Osteocyte (in vitro differentiated cells): ENCODE results near the gene ZFHX3. TPM values are rescaled to one million over a fixed set of nuclear protein-coding genes. Genes with fewer than 3 reads are reported as not detected.

ENCODE experiments used
- DNase-seq: peaks from one replicate; pipeline ENCODE4 v3.0.0; 2021; ENCODE audit warnings: mixed read lengths; ENCODE audit not compliant: unreplicated experiment; ENCODE audit errors: extremely low spot score
- H3K27ac Mint-ChIP-seq: one replicate; pipeline ENCODE4 v1.8.0; 2021; ENCODE audit warnings: mild to moderate bottlenecking, mixed read lengths; ENCODE audit not compliant: unreplicated experiment
- H3K27me3 Mint-ChIP-seq: one replicate; pipeline ENCODE4 v1.8.0; 2021; ENCODE audit warnings: mixed read lengths; ENCODE audit not compliant: unreplicated experiment
- H3K36me3 Mint-ChIP-seq: one replicate; pipeline ENCODE4 v1.8.0; 2021; ENCODE audit warnings: mixed read lengths; ENCODE audit not compliant: unreplicated experiment
- H3K4me1 Mint-ChIP-seq: one replicate; pipeline ENCODE4 v1.8.0; 2021; ENCODE audit warnings: mixed read lengths; ENCODE audit not compliant: unreplicated experiment
- H3K4me3 Mint-ChIP-seq: one replicate; pipeline ENCODE4 v1.8.0; 2021; ENCODE audit warnings: mild to moderate bottlenecking, moderate library complexity, mixed read lengths; ENCODE audit not compliant: unreplicated experiment
- H3K9me3 Mint-ChIP-seq: one replicate; pipeline ENCODE4 v1.8.0; 2021; ENCODE audit warnings: mixed read lengths; ENCODE audit not compliant: unreplicated experiment
- CTCF ChIP-seq: fragments of 200-600 bp; sonication (generic); IDR thresholded peaks from 2 replicates; pipeline ENCODE4 v1.5.0; 2021; ENCODE audit warnings: antibody characterized with exemption, mild to moderate bottlenecking, moderate library complexity
- total RNA-seq: library from RNA; stranded (reverse); gene quantifications from 2 replicates; pipeline ENCODE4 v1.2.1, GENCODE V29; 2021

ZFHX3 gene
- total RNA-seq, 1 donor from 2014 or later: 89.1 TPM

- TF ChIP-seq CTCF: no peak
- no peak overlapping the region for H3K27ac Mint-ChIP-seq
These were observed 137.5 kb downstream of the ZFHX3 start for GRCh38 chr16:72910381-72910780.

GRCh38 chr16:72909196-72909595, 138.7 kb downstream of the ZFHX3 start:
- TF ChIP-seq CTCF: no peak
- H3K27ac Mint-ChIP-seq: no peak overlapping the region
- no peaks in the 10 kb centered on the region for H3K9me3 Mint-ChIP-seq
- DNase-seq: no peak
- no peaks in the 10 kb centered on the region for H3K27me3 Mint-ChIP-seq
- H3K4me3 Mint-ChIP-seq: no peak overlapping the region
- H3K4me1 Mint-ChIP-seq: peaks cover 46% of the 10 kb centered on the region
- H3K36me3 Mint-ChIP-seq: peaks cover 5% of the 10 kb centered on the region

More at GRCh38 chr16:72910381-72910780, 137.5 kb downstream of the ZFHX3 start:
- Mint-ChIP-seq H3K4me1 (peaks cover 56% of the 10 kb centered on the region), H3K4me3 (no peak overlapping the region), H3K27me3 (no peaks in the 10 kb centered on the region), H3K9me3 (no peaks in the 10 kb centered on the region), H3K36me3 (peaks cover 5% of the 10 kb centered on the region)
- no peak for DNase-seq

- Mint-ChIP-seq H3K4me3 (no peak overlapping the region), H3K36me3 (peaks cover 5% of the 10 kb centered on the region), H3K27ac (no peak overlapping the region), H3K9me3 (no peaks in the 10 kb centered on the region), H3K27me3 (no peaks in the 10 kb centered on the region), H3K4me1 (peaks cover 40% of the 10 kb centered on the region)
- no peak for DNase-seq
- TF ChIP-seq CTCF: no peak
These were observed 139.4 kb downstream of the ZFHX3 start for GRCh38 chr16:72908362-72909167.

- Mint-ChIP-seq H3K4me3 (no peak overlapping the region), H3K9me3 (no peaks in the 10 kb centered on the region), H3K27ac (peak overlapping the region; percentile 63), H3K4me1 (peaks cover 37% of the 10 kb centered on the region), H3K36me3 (peaks cover 17% of the 10 kb centered on the region), H3K27me3 (no peaks in the 10 kb centered on the region)
- no peak for TF ChIP-seq CTCF
- no peak for DNase-seq
These were observed 142.3 kb downstream of the ZFHX3 start for GRCh38 chr16:72905581-72905980.

- no peak for TF ChIP-seq CTCF
- no peaks in the 10 kb centered on the region for H3K9me3 Mint-ChIP-seq
- H3K4me3 Mint-ChIP-seq: no peak overlapping the region
- H3K36me3 Mint-ChIP-seq: peaks cover 22% of the 10 kb centered on the region
- no peak for DNase-seq
- no peaks in the 10 kb centered on the region for H3K27me3 Mint-ChIP-seq
- peak overlapping the region; percentile 34 for H3K27ac Mint-ChIP-seq
- H3K4me1 Mint-ChIP-seq: peaks cover 26% of the 10 kb centered on the region
These were observed 144.8 kb downstream of the ZFHX3 start for GRCh38 chr16:72903176-72903575.
